IPS-18a (cell line): Measurements from ENCODE around the gene CNTN6.

Experiments
- H3K27ac ChIP-seq: one replicate; pipeline ENCODE4 v1.5.1; 2013; ENCODE audit warnings: low read length
- H3K27me3 ChIP-seq: one replicate; pipeline ENCODE4 v1.6.1; 2013; ENCODE audit warnings: mild to moderate bottlenecking, low read length; ENCODE audit not compliant: control insufficient read depth, insufficient read depth
- H3K36me3 ChIP-seq: one replicate; pipeline ENCODE4 v1.6.1; 2013; ENCODE audit warnings: low read depth, low read length; ENCODE audit not compliant: control insufficient read depth
- H3K4me1 ChIP-seq: one replicate; pipeline ENCODE4 v1.6.1; 2013; ENCODE audit warnings: low read depth, low read length; ENCODE audit not compliant: control insufficient read depth
- H3K4me3 ChIP-seq: one replicate; pipeline ENCODE4 v1.5.1; 2013; ENCODE audit warnings: low read length
- H3K9ac ChIP-seq: one replicate; pipeline ENCODE4 v1.6.1; 2013; ENCODE audit warnings: mild to moderate bottlenecking, low read length, moderate library complexity
- H3K9me3 ChIP-seq: one replicate; pipeline ENCODE4 v1.6.1; 2013; ENCODE audit warnings: low read depth, low read length; ENCODE audit not compliant: control insufficient read depth

The CNTN6 gene

DNA sequence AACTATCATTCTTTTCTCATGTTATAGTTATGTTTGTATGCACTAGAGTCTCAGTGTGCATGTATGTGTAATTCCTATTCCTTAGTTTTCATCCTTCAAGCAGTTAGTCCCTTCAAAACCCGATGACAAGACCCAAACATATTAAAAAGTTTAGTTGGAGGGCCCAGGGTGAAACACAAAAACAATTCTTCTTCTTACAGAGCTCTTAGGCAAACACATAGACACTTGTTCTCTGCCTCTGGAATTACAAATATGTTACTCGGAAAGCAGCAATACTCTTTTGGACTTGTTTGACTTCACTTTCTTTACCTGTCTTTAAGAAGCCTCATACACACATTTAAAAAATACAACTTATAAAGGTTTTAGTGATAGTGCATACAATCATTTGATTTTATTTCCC is 763 bp upstream of the CNTN6 start:
- no peak overlapping the region for H3K27ac ChIP-seq

DNA sequence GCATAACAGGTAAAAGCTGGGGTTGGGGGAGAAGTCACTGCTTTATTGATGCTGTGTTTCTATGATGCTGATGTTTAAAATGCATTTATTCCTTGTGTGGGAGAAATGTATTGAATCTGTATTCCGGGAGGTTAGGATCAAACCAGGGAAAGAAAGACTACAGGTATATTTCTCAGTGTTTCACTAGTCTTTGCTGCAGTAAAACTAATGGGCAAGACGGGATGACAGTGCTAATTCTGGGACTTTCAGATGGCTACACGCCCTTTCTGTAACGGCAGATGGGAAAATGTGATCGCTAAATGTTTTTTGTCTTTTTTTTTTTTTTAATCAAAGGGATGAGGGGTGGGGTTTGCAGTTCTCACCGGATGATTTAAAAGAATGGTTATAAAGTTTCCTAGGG is 393 bp downstream of the CNTN6 start:
- no peak overlapping the region for H3K4me3 ChIP-seq
- no peaks in the 10 kb centered on the region for H3K36me3 ChIP-seq
- H3K27me3 ChIP-seq, result no peaks in the 10 kb centered on the region
- no peak overlapping the region for H3K27ac ChIP-seq
- H3K4me1 ChIP-seq, result peaks cover 13% of the 10 kb centered on the region
- no peaks in the 10 kb centered on the region for H3K9me3 ChIP-seq
- no peak overlapping the region for H3K9ac ChIP-seq

More for the DNA sequence above, 763 bp upstream of the CNTN6 start:
- Histone ChIP-seq H3K4me1 (peaks cover 13% of the 10 kb centered on the region), H3K9me3 (no peaks in the 10 kb centered on the region), H3K4me3 (no peak overlapping the region), H3K36me3 (no peaks in the 10 kb centered on the region), H3K9ac (no peak overlapping the region), H3K27me3 (no peaks in the 10 kb centered on the region)

DNA sequence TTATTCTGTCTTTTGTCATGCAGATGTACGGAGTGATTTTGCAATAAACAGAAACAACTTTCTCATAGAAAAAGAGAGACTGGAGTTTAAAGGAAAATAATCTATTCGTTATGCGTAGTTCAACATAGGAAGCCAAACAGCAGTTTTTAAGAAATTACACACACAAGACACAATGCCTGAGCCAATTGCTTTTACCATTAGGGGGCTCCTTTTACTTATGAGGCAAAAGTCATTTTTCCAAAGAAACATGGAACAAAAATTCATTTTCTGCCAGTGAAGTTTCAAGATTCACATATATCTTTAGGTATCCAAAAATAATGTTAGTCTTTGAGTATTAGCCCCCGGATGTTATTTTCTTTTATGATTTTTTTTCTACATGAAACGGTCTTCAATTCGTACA is 10.7 kb downstream of the CNTN6 start:
- no peak overlapping the region for H3K4me3 ChIP-seq
- H3K9me3 ChIP-seq, result no peaks in the 10 kb centered on the region
- no peaks in the 10 kb centered on the region for H3K27me3 ChIP-seq
- H3K36me3 ChIP-seq, result no peaks in the 10 kb centered on the region
- H3K9ac ChIP-seq, result no peak overlapping the region
- H3K4me1 ChIP-seq, result no peaks in the 10 kb centered on the region
- H3K27ac ChIP-seq, result no peak overlapping the region

DNA sequence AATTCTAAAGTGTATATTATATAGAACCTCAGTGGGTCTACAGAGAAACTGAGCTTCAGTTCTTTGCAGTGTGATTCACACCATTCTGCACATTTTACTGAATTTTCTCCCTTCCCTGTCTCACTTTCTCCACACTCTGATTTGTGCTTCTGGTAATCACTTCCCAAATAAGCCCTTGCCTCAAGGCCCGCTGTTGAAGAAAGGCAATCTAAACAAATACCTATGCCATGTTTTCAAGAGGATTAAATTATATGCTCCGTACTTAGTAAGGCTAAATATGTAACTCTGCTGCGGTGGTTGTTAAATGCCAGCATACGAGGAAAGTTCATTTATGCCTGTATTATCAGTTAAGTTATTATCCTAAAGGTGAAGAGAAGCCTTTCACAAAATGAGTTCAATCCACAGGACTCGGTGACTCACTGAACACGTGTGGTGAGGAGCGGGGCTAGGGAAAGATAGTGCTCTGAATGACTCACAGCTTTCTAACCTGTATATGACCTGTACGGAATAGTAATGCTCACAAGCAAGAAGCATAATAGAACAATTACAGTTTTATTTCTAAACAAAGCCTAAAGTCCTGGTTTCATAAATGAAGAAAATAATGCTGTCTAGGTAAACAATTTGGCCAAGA is 25.1 kb downstream of the CNTN6 start:
- Histone ChIP-seq H3K4me1 (no peaks in the 10 kb centered on the region), H3K9ac (no peak overlapping the region), H3K27ac (no peak overlapping the region), H3K4me3 (no peak overlapping the region), H3K9me3 (no peaks in the 10 kb centered on the region), H3K27me3 (no peaks in the 10 kb centered on the region), H3K36me3 (no peaks in the 10 kb centered on the region)

DNA sequence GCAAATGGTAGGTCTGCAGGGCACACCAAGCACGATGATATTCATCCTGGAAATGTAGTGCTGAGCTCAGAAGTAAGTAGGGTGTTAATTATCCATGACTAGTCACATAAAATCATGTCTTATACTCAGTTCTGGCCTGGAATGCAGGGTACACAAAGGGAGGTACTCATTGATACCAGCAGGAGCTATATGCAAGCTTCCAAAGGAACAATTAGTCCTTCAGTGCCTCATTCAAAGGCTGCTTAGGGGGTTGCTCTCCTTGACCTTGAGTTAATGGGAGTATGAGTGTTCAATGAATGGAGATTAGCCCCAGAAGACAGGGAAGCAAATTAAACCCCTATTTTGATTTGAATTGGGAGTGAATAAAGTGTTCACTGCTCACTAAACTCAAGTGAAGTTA is 38.3 kb downstream of the CNTN6 start:
- no peaks in the 10 kb centered on the region for H3K27me3 ChIP-seq
- no peaks in the 10 kb centered on the region for H3K4me1 ChIP-seq
- H3K9ac ChIP-seq, result no peak overlapping the region
- no peak overlapping the region for H3K27ac ChIP-seq
- no peaks in the 10 kb centered on the region for H3K9me3 ChIP-seq
- H3K4me3 ChIP-seq, result no peak overlapping the region
- no peaks in the 10 kb centered on the region for H3K36me3 ChIP-seq

DNA sequence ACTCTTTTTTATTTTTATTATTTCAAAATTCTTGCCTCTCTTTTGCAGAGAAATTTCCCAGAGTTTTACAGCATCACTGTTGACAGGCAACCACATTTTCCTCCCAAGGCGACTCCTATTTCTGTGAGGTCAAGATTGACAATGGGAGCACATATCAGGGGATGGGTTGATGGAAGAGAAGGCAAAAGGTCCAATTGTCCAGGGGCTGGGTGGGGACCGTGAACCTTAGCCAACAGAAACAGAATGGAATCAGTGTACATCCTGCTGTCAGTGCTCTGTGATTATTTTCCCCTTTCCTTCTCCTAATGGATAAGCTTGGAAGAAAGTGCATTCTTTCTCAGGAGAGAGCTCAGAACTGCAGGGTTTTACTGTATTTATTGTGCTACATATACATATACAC is 42.4 kb downstream of the CNTN6 start:
- no peak overlapping the region for H3K9ac ChIP-seq

DNA sequence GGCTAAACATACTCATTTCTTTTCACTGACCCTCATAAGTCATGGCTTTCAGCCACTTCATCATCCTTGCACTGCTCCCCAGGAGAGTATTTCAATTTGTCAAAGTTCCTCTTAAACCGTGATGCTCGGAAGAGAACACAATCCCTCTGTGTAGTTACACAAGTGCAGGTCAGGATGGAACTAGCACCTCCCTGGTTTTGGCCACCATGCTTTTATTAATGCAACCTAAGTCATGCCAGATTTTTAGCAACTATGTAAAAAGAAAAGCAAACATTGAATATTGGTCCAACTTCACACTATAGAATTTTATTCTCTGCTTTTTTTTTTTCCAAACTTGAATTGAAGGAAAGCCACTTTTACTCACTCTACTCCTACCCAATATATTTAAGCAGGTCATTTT is 45.2 kb downstream of the CNTN6 start:
- Histone ChIP-seq H3K4me3 (no peak overlapping the region), H3K9me3 (no peaks in the 10 kb centered on the region), H3K4me1 (no peaks in the 10 kb centered on the region), H3K36me3 (no peaks in the 10 kb centered on the region), H3K27me3 (no peaks in the 10 kb centered on the region), H3K27ac (no peak overlapping the region), H3K9ac (no peak overlapping the region)

More for the DNA sequence above, 42.4 kb downstream of the CNTN6 start:
- Histone ChIP-seq H3K4me1 (no peaks in the 10 kb centered on the region), H3K27me3 (no peaks in the 10 kb centered on the region), H3K27ac (no peak overlapping the region), H3K9me3 (no peaks in the 10 kb centered on the region), H3K4me3 (no peak overlapping the region), H3K36me3 (no peaks in the 10 kb centered on the region)

DNA sequence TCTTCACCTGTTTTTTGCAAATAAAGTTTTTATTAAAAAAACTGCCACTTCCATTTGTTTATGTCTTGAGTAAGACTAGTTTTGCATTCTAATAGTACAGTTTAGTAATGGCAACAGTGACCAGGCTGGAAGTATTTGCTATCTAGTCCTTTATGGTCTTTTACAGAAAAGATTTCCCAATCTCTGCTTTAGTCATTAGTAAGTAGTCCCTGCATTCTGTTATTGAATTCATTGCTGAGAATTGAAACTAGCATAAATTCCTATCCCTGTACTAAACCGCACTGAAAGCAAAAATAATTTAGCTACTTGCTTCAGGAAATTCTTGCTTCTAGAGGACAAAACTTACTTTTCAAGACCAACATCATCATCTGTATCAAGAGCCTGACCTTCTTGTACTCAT is 46.2 kb downstream of the CNTN6 start:
- H3K4me1 ChIP-seq, result no peaks in the 10 kb centered on the region
- H3K27ac ChIP-seq, result no peak overlapping the region
- H3K36me3 ChIP-seq, result no peaks in the 10 kb centered on the region

DNA sequence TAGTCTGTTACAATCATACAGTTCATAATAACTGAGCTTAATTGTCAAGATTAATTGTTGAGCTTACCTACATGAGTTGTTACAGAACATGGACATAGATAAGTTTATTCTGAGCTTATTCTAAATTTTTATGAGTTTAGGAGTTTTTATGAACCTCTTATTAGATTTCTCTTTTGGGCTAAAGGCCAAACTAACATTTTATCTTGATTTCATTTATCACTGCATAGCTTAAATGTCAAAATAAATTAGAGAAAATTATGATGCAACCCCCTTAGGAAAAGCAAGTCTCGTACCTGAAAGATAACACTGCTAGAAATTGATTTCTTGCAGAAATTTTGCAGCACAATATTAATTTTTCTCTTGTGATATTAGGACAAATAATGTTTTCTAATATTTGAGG is 54.5 kb downstream of the CNTN6 start:
- H3K4me3 ChIP-seq, result no peak overlapping the region
- H3K27ac ChIP-seq, result no peak overlapping the region
- no peaks in the 10 kb centered on the region for H3K36me3 ChIP-seq
- no peaks in the 10 kb centered on the region for H3K4me1 ChIP-seq
- no peaks in the 10 kb centered on the region for H3K9me3 ChIP-seq
- H3K27me3 ChIP-seq, result no peaks in the 10 kb centered on the region
- H3K9ac ChIP-seq, result no peak overlapping the region

More for the DNA sequence above, 46.2 kb downstream of the CNTN6 start:
- Histone ChIP-seq H3K27me3 (no peaks in the 10 kb centered on the region), H3K9ac (no peak overlapping the region), H3K9me3 (no peaks in the 10 kb centered on the region), H3K4me3 (no peak overlapping the region)

DNA sequence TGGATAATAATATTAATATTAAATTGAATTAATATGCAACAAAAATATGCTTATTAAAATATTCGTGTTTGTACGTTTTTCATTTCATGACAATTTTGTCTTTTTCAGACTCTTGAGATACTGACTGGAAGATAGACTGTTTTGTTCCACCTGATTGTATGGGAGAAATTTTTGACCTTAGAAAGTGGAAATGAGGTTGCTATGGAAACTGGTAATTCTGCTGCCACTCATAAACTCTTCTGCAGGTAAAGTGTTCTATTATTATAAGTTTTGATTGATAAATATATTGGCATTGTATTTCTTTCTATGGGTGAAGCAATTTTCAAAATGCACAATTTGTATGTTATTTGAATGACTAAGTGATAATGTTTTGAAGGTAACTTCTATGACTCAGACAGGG is 55.0 kb downstream of the CNTN6 start:
- no peak overlapping the region for H3K4me3 ChIP-seq
- H3K9me3 ChIP-seq, result no peaks in the 10 kb centered on the region
- H3K27me3 ChIP-seq, result no peaks in the 10 kb centered on the region
- no peak overlapping the region for H3K27ac ChIP-seq
- H3K9ac ChIP-seq, result no peak overlapping the region
- H3K36me3 ChIP-seq, result no peaks in the 10 kb centered on the region
- H3K4me1 ChIP-seq, result no peaks in the 10 kb centered on the region

DNA sequence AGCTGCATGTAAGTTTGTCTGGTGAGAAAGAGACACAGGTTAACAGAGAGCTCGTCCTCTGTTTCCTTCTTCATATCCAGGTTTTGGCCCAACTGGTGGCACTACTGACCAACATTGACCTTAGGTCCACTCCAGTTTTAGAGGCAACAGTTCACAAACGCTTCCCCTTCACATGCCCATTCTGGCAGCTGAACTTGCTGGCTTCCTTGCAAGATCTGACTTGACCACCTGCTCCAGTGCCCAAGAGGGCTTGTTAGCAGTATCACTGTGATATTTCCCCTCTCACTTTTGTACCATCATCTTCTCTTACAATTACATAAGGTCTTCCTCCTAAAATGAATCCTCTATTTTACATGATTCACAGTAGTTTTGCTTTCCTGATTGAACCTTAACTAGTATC is 71.3 kb downstream of the CNTN6 start:
- Histone ChIP-seq H3K4me1 (no peaks in the 10 kb centered on the region), H3K27me3 (no peaks in the 10 kb centered on the region), H3K4me3 (no peak overlapping the region), H3K36me3 (no peaks in the 10 kb centered on the region), H3K9me3 (no peaks in the 10 kb centered on the region), H3K9ac (no peak overlapping the region), H3K27ac (no peak overlapping the region)

DNA sequence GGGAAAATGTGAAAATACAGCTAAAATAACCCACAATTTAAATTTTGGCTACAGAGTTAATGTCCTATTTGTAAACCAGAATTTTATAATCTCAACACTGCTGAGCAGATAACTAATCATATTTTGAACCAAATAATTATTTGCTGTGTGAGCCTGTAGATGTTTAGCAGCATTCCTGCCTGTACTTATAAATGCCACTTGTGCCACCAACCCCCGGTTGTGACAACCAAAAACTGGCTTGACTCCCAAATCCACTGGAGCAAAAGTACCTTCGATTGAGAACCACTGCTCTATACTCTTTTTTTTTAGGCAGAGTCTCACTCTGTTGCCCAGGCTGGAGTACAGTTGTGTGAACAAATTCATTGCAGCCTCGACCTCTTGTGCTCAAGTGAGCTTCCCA is 78.5 kb downstream of the CNTN6 start:
- H3K27me3 ChIP-seq, result no peaks in the 10 kb centered on the region
- no peaks in the 10 kb centered on the region for H3K4me1 ChIP-seq
- H3K4me3 ChIP-seq, result no peak overlapping the region
- no peak overlapping the region for H3K27ac ChIP-seq
- no peaks in the 10 kb centered on the region for H3K36me3 ChIP-seq
- H3K9ac ChIP-seq, result no peak overlapping the region
- no peaks in the 10 kb centered on the region for H3K9me3 ChIP-seq
